Liver (tissue), 3 donors: ENCODE data around the gene BPTF.

ENCODE experiments used
- CTCF ChIP-seq: fragments of 150-350 bp; IDR thresholded peaks from 2 replicates; pipeline ENCODE4 v1.5.1; 2017; ENCODE audit warnings: improper control_type of control experiment, low read depth, low read length; ENCODE audit not compliant: missing input control
- GABPA ChIP-seq, 2 donors: IDR thresholded peaks in 1 of 2; conservative IDR thresholded peaks in 1 of 2; 2 replicates each; pipeline ENCODE4 v1.6.1; 2016; ENCODE audit warnings: antibody characterized with exemption in 2 of 2, mild to moderate bottlenecking in 1 of 2, moderate library complexity in 1 of 2
- JUND ChIP-seq, 2 donors: IDR thresholded peaks; 2 replicates each; pipeline ENCODE4 v1.6.1; 2016; ENCODE audit warnings: antibody characterized with exemption in 2 of 2
- NR2F2 ChIP-seq: IDR thresholded peaks from 2 replicates; pipeline ENCODE4 v1.6.1; 2016; ENCODE audit warnings: antibody characterized with exemption
- TAF1 ChIP-seq: conservative IDR thresholded peaks from 2 replicates; pipeline ENCODE4 v1.6.1; 2016; ENCODE audit warnings: antibody characterized with exemption, mild to moderate bottlenecking
- YY1 ChIP-seq: IDR thresholded peaks from 2 replicates; pipeline ENCODE4 v1.6.1; 2016; ENCODE audit warnings: antibody characterized with exemption, mild to moderate bottlenecking
- TF ChIP-seq, protein P1 (sequence below): IDR thresholded peaks from 2 replicates; pipeline ENCODE4 v1.6.1; 2016; ENCODE audit warnings: antibody characterized with exemption
- TF ChIP-seq, protein P2 (sequence below): IDR thresholded peaks from 2 replicates; pipeline ENCODE4 v1.6.1; 2016; ENCODE audit warnings: antibody characterized with exemption, mild to moderate bottlenecking
- donor health status: healthy.
- donor health status: healthy.

- TF ChIP-seq CTCF = no peak
- TF ChIP-seq, protein P1, sequence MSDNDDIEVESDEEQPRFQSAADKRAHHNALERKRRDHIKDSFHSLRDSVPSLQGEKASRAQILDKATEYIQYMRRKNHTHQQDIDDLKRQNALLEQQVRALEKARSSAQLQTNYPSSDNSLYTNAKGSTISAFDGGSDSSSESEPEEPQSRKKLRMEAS = no peak
- no peak for TF ChIP-seq JUND (IDR thresholded peaks at IDR 0.05)
- TF ChIP-seq, protein P2, sequence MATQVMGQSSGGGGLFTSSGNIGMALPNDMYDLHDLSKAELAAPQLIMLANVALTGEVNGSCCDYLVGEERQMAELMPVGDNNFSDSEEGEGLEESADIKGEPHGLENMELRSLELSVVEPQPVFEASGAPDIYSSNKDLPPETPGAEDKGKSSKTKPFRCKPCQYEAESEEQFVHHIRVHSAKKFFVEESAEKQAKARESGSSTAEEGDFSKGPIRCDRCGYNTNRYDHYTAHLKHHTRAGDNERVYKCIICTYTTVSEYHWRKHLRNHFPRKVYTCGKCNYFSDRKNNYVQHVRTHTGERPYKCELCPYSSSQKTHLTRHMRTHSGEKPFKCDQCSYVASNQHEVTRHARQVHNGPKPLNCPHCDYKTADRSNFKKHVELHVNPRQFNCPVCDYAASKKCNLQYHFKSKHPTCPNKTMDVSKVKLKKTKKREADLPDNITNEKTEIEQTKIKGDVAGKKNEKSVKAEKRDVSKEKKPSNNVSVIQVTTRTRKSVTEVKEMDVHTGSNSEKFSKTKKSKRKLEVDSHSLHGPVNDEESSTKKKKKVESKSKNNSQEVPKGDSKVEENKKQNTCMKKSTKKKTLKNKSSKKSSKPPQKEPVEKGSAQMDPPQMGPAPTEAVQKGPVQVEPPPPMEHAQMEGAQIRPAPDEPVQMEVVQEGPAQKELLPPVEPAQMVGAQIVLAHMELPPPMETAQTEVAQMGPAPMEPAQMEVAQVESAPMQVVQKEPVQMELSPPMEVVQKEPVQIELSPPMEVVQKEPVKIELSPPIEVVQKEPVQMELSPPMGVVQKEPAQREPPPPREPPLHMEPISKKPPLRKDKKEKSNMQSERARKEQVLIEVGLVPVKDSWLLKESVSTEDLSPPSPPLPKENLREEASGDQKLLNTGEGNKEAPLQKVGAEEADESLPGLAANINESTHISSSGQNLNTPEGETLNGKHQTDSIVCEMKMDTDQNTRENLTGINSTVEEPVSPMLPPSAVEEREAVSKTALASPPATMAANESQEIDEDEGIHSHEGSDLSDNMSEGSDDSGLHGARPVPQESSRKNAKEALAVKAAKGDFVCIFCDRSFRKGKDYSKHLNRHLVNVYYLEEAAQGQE = no peak
- no peak for TF ChIP-seq GABPA (IDR thresholded peaks at IDR 0.05 in 1 of 2, conservative IDR thresholded peaks at IDR 0.05 in 1 of 2)
- TF ChIP-seq TAF1 = no peak
- no peak for TF ChIP-seq YY1
- TF ChIP-seq NR2F2 = no peak
These were observed 121.2 kb downstream of the BPTF start for GRCh38 chr17:67946513-67946912.
